HepG2 (cell line): ENCODE data around the gene WWC2. TPM values are rescaled to one million over a fixed set of nuclear protein-coding genes. Genes with fewer than 3 reads are reported as not detected.
A peak's percentile ranks its signal among the peaks of the same experiment; 100 is the strongest.

Source experiments
- ATAC-seq: fragments of 200-7000 bp; cut with Tn5 transposase; 3 replicates; pipeline ENCODE4 v1.9.1; 2020; ENCODE audit warnings: mild to moderate bottlenecking, moderate library complexity
- BruUV-seq: library from RNA; stranded (reverse); fragments of 400-500 nt; replicated peaks from 2 replicates; lab custom pipeline; 2021; lab: Mats Ljungman, UMichigan
- CTCF ChIA-PET: fragments of 300-600 bp; formaldehyde crosslinking; extraction: SDS; loops from one replicate; lab custom pipeline; 2021; ENCODE audit warnings: low total read pairs, inconsistent platforms, low intra/inter-chr PET ratio; lab: Yijun Ruan, JAX
- POLR2A ChIA-PET: fragments of 350-600 bp; sonication (Branson Sonifier 250); formaldehyde crosslinking; loops from one replicate; lab custom pipeline; 2020; ENCODE audit warnings: antibody characterized with exemption, inconsistent platforms; lab: Yijun Ruan, JAX
- DNase-seq: peaks from one replicate; pipeline ENCODE4 v3.0.0-alpha.2; 2015; ENCODE audit warnings: low spot score
- FAIRE-seq: peaks from 3 replicates; lab custom pipeline; 2011; peaks lifted over from hg19 to GRCh38; lab: Jason Lieb, UNC
- H2AFZ ChIP-seq: one replicate; pipeline ENCODE4 v1.6.1; 2011; ENCODE audit warnings: low read length, inconsistent platforms
- H3K27ac ChIP-seq: fragments of 300-600 bp; 3 replicates; pipeline ENCODE4 v1.8.0; 2011; ENCODE audit warnings: mixed run types, mild to moderate bottlenecking, mixed read lengths, low read length, inconsistent platforms; ENCODE audit not compliant: insufficient read depth; ENCODE audit errors: extremely low read length
- H3K27me3 ChIP-seq, 2 experiments: fragments of 200-600 bp in 1 of 2; 2 replicates in 1 of 2; 3 replicates in 1 of 2; pipeline versions ENCODE4 v1.6.0 to v1.8.0; 2011; ENCODE audit warnings: low read length in 2 of 2, mild to moderate bottlenecking in 2 of 2, moderate library complexity in 2 of 2, inconsistent platforms in 1 of 2; ENCODE audit not compliant: insufficient read depth in 2 of 2, control insufficient read depth in 1 of 2
- H3K36me3 ChIP-seq, 2 experiments: fragments of 200-600 bp in 1 of 2; replicated peaks in 1 of 2; 2 replicates in 1 of 2; 3 replicates in 1 of 2; pipeline versions ENCODE4 v1.5.1 to v1.8.0; 2011; ENCODE audit warnings: low read length in 2 of 2, inconsistent platforms in 1 of 2; ENCODE audit not compliant: insufficient read depth in 2 of 2, control insufficient read depth in 1 of 2
- H3K4me1 ChIP-seq: 2 replicates; pipeline ENCODE4 v1.5.1; 2012; ENCODE audit warnings: low read length, inconsistent platforms; ENCODE audit not compliant: insufficient read depth
- H3K4me2 ChIP-seq: 2 replicates; pipeline ENCODE4 v1.6.0; 2011; ENCODE audit warnings: low read depth, low read length, inconsistent platforms
- H3K4me3 ChIP-seq, 3 experiments: fragments of 200-600 bp in 1 of 3; sonication (generic), shearing (Covaris generic) in 1 of 3; replicated peaks in 1 of 3; 2 replicates each; pipeline ENCODE4 v1.5.1; 2011 to 2016; ENCODE audit warnings: low read length in 3 of 3, inconsistent platforms in 2 of 3, low read depth in 2 of 3, mild to moderate bottlenecking in 2 of 3, control low read depth in 1 of 3, mixed read lengths in 1 of 3; ENCODE audit not compliant: insufficient read depth in 1 of 3
- H3K79me2 ChIP-seq: one replicate; pipeline ENCODE4 v1.6.1; 2011; ENCODE audit warnings: low read length, inconsistent platforms; ENCODE audit not compliant: insufficient read depth
- H3K9ac ChIP-seq: 2 replicates; pipeline ENCODE4 v1.6.0; 2011; ENCODE audit warnings: mild to moderate bottlenecking, low read depth, low read length, inconsistent platforms; ENCODE audit not compliant: insufficient read depth
- H3K9me3 ChIP-seq: 2 replicates; pipeline ENCODE4 v1.5.1; 2012; ENCODE audit warnings: mild to moderate bottlenecking, low read length
- H4K20me1 ChIP-seq: 2 replicates; pipeline ENCODE4 v1.6.0; 2011; ENCODE audit warnings: inconsistent platforms, mild to moderate bottlenecking, low read length, moderate library complexity; ENCODE audit not compliant: insufficient read depth
- DNMT1 ChIP-seq: sonication (generic); formaldehyde crosslinking; IDR thresholded peaks from 2 replicates; pipeline ENCODE4 v1.5.1; 2020; ENCODE audit warnings: mild to moderate bottlenecking, missing genetic modification reagents
- KLF13 ChIP-seq: sonication (generic); formaldehyde crosslinking; IDR thresholded peaks from 2 replicates; pipeline ENCODE4 v1.4.0; 2020; ENCODE audit warnings: mild to moderate bottlenecking, missing genetic modification reagents
- MEF2D ChIP-seq: sonication (generic); formaldehyde crosslinking; IDR thresholded peaks from 2 replicates; pipeline ENCODE4 v1.5.1; 2020; ENCODE audit warnings: mild to moderate bottlenecking, missing genetic modification reagents
- MTA3 ChIP-seq: sonication (generic); formaldehyde crosslinking; IDR thresholded peaks from 2 replicates; pipeline ENCODE4 v1.4.0; 2020; ENCODE audit warnings: missing genetic modification reagents
- PHF5A ChIP-seq: IDR thresholded peaks from one replicate; pipeline ENCODE4 v1.6.1; 2018; ENCODE audit warnings: low read depth, missing genetic modification reagents; ENCODE audit not compliant: unreplicated experiment
- SMARCC2 ChIP-seq: fragments of 450-650 bp; IDR thresholded peaks from 2 replicates; pipeline ENCODE4 v1.6.1; 2017; ENCODE audit warnings: antibody characterized with exemption, mild to moderate bottlenecking
- SP1 ChIP-seq, 2 experiments: fragments of 450-650 bp in 1 of 2; sonication (generic) in 1 of 2; formaldehyde crosslinking in 1 of 2; IDR thresholded peaks; 2 replicates each; pipeline versions ENCODE4 v1.4.0 to v1.6.1; 2016 to 2020; ENCODE audit warnings: missing genetic modification reagents in 1 of 2
- U2AF2 ChIP-seq: fragments of 200-400 bp; formaldehyde crosslinking; IDR thresholded peaks from 2 replicates; pipeline ENCODE4 v1.6.1; 2017; ENCODE audit warnings: low read depth, mild to moderate bottlenecking, low read length
- ZFAT ChIP-seq: sonication (generic); formaldehyde crosslinking; conservative IDR thresholded peaks from 2 replicates; pipeline ENCODE4 v1.8.1; 2023; ENCODE audit warnings: missing genetic modification reagents, inconsistent platforms
- ZNF329 ChIP-seq: sonication (generic); formaldehyde crosslinking; IDR thresholded peaks from 2 replicates; pipeline ENCODE4 v1.9.0; 2021; ENCODE audit warnings: low read depth, mild to moderate bottlenecking, missing genetic modification reagents
- ZNF569 ChIP-seq: sonication (generic); formaldehyde crosslinking; IDR thresholded peaks from 2 replicates; pipeline ENCODE4 v1.5.0; 2020; ENCODE audit warnings: mild to moderate bottlenecking, missing genetic modification reagents, moderate library complexity, borderline replicate concordance
- ZNF724P ChIP-seq: sonication (generic); formaldehyde crosslinking; IDR thresholded peaks from 2 replicates; pipeline ENCODE4 v1.8.0; 2022; ENCODE audit warnings: missing genetic modification reagents, borderline replicate concordance
- ZNF839 ChIP-seq: sonication (generic); formaldehyde crosslinking; IDR thresholded peaks from 2 replicates; pipeline ENCODE4 v1.4.0; 2020; ENCODE audit warnings: missing genetic modification reagents, mild to moderate bottlenecking, borderline replicate concordance
- WGBS: methylation state at CpG from one replicate; pipeline ENCODE4 v1.1.6; 2017; ENCODE audit warnings: low lambda C conversion rate; 5-methylcytosine and 5-hydroxymethylcytosine counted together
- in situ Hi-C: cut with HindIII; loops from 2 replicates; pipeline ENCODE4 v1.10.0; 2017; ENCODE audit warnings: low pct_unique_long_range_greater_than_20kb; ENCODE audit not compliant: extremely low pct_ligation_motif_present
- intact Hi-C: fragments of 100-400 bp; cut with micrococcal nuclease; formaldehyde crosslinking; loops from one replicate; pipeline ENCODE4 v1.10.0; 2022; ENCODE audit not compliant: unreplicated experiment
- polyA plus RNA-seq, 8 experiments: library from polyadenylated mRNA; depleted of rRNA in 3 of 8; stranded (reverse) in 7 of 8; unstranded in 1 of 8; fragments of >200 nt; fragmentation: Illumina TruSeq in 4 of 8; extraction: Trizol in 4 of 8; gene quantifications; 2 replicates each; pipeline versions ENCODE4 v1.2.1 to v1.2.3, GENCODE V29; 2011 to 2016; ENCODE audit warnings: low read depth in 4 of 8, missing spikeins in 1 of 8, mixed read lengths in 1 of 8; ENCODE audit not compliant: insufficient read depth in 1 of 8
- total RNA-seq, 5 experiments: library from RNA; depleted of rRNA; stranded (reverse); fragments of >200 nt; fragmentation: Illumina TruSeq; extraction: Trizol; gene quantifications; 2 replicates each; pipeline ENCODE4 v1.2.3, GENCODE V29; 2016; ENCODE audit warnings: low read depth in 1 of 5
- TF ChIP-seq, protein P1 (sequence below): sonication (generic); formaldehyde crosslinking; IDR thresholded peaks from 2 replicates; pipeline ENCODE4 v1.4.0; 2020; ENCODE audit warnings: mild to moderate bottlenecking, missing genetic modification reagents, borderline replicate concordance
- TF ChIP-seq, protein P2 (sequence below): sonication (generic); formaldehyde crosslinking; IDR thresholded peaks from 2 replicates; pipeline ENCODE4 v1.9.0; 2021; ENCODE audit warnings: missing genetic modification reagents, borderline replicate concordance

The WWC2 gene
- total and polyA plus RNA-seq, 2 of the 13 experiments (the other 11 are each of a cell fraction or from before 2014, with no cell fraction given): 40.0 to 50.1 TPM

GRCh38 chr4:183288955-183289354 lies 189.9 kb downstream of the WWC2 start:
- intact Hi-C loops (loop anchor here (5.0 kb wide), 1 partner anchor 118 kb away; no protein-coding TSS in a partner anchor), in situ Hi-C loops (no loop called here)
- Histone ChIP-seq H3K9me3 (no peaks in the 10 kb centered on the region), H3K27me3 (no peaks in the 10 kb centered on the region), H3K4me2 (no peak overlapping the region), H3K27ac (no peak overlapping the region), H3K4me1 (no peaks in the 10 kb centered on the region), H2AFZ (no peak overlapping the region), H3K4me3 (no peak overlapping the region), H3K9ac (no peak overlapping the region), H3K79me2 (no peaks in the 10 kb centered on the region), H4K20me1 (no peaks in the 10 kb centered on the region), H3K36me3 (peaks cover 14 to 76% of the 10 kb centered on the region in 2 experiments)
- DNase-seq: no peak
- ChIA-PET CTCF (no interaction called here), POLR2A (no interaction called here)
- no CpG with 5 or more reads among the region's 2 CpGs for WGBS
- FAIRE-seq: no peak
- TF ChIP-seq ZFAT (CRISPR knock-in tag): no peak
- TF ChIP-seq MTA3 (CRISPR knock-in tag): no peak
- TF ChIP-seq KLF13 (CRISPR knock-in tag): no peak
- TF ChIP-seq PHF5A (CRISPR knock-in tag): no peak
- TF ChIP-seq, protein P1, sequence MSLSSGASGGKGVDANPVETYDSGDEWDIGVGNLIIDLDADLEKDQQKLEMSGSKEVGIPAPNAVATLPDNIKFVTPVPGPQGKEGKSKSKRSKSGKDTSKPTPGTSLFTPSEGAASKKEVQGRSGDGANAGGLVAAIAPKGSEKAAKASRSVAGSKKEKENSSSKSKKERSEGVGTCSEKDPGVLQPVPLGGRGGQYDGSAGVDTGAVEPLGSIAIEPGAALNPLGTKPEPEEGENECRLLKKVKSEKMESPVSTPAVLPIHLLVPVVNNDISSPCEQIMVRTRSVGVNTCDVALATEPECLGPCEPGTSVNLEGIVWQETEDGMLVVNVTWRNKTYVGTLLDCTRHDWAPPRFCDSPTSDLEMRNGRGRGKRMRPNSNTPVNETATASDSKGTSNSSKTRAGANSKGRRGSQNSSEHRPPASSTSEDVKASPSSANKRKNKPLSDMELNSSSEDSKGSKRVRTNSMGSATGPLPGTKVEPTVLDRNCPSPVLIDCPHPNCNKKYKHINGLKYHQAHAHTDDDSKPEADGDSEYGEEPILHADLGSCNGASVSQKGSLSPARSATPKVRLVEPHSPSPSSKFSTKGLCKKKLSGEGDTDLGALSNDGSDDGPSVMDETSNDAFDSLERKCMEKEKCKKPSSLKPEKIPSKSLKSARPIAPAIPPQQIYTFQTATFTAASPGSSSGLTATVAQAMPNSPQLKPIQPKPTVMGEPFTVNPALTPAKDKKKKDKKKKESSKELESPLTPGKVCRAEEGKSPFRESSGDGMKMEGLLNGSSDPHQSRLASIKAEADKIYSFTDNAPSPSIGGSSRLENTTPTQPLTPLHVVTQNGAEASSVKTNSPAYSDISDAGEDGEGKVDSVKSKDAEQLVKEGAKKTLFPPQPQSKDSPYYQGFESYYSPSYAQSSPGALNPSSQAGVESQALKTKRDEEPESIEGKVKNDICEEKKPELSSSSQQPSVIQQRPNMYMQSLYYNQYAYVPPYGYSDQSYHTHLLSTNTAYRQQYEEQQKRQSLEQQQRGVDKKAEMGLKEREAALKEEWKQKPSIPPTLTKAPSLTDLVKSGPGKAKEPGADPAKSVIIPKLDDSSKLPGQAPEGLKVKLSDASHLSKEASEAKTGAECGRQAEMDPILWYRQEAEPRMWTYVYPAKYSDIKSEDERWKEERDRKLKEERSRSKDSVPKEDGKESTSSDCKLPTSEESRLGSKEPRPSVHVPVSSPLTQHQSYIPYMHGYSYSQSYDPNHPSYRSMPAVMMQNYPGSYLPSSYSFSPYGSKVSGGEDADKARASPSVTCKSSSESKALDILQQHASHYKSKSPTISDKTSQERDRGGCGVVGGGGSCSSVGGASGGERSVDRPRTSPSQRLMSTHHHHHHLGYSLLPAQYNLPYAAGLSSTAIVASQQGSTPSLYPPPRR (CRISPR knock-in tag): no peak
- TF ChIP-seq, protein P2, sequence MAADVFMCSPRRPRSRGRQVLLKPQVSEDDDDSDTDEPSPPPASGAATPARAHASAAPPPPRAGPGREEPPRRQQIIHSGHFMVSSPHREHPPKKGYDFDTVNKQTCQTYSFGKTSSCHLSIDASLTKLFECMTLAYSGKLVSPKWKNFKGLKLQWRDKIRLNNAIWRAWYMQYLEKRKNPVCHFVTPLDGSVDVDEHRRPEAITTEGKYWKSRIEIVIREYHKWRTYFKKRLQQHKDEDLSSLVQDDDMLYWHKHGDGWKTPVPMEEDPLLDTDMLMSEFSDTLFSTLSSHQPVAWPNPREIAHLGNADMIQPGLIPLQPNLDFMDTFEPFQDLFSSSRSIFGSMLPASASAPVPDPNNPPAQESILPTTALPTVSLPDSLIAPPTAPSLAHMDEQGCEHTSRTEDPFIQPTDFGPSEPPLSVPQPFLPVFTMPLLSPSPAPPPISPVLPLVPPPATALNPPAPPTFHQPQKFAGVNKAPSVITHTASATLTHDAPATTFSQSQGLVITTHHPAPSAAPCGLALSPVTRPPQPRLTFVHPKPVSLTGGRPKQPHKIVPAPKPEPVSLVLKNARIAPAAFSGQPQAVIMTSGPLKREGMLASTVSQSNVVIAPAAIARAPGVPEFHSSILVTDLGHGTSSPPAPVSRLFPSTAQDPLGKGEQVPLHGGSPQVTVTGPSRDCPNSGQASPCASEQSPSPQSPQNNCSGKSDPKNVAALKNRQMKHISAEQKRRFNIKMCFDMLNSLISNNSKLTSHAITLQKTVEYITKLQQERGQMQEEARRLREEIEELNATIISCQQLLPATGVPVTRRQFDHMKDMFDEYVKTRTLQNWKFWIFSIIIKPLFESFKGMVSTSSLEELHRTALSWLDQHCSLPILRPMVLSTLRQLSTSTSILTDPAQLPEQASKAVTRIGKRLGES (CRISPR knock-in tag): no peak
- TF ChIP-seq U2AF2: no peak
- no peak for TF ChIP-seq ZNF724P (CRISPR knock-in tag)
- no peak for TF ChIP-seq SMARCC2
- no peak for TF ChIP-seq ZNF839 (CRISPR knock-in tag)
- TF ChIP-seq ZNF569: no peak
- TF ChIP-seq ZNF329 (CRISPR knock-in tag): no peak
- no peak for TF ChIP-seq DNMT1 (CRISPR knock-in tag)
- TF ChIP-seq SP1 (IDR thresholded peaks at IDR 0.05): no peak
- no peak for TF ChIP-seq SP1 (CRISPR knock-in tag; IDR thresholded peaks at IDR 0.05)
- no peak for TF ChIP-seq MEF2D (CRISPR knock-in tag)
- BruUV-seq: no TSS peak
- peak; percentile 72 for ATAC-seq
